Peyer's patch (tissue), 4 donors: Measurements from ENCODE around the gene TNS4. TPM values are rescaled to one million over a fixed set of nuclear protein-coding genes. Genes with fewer than 3 reads are reported as not detected.

Experiments used
- DNase-seq, 3 donors: peaks; one replicate each; pipeline ENCODE4 v3.0.0-alpha.2; 2017 to 2019
- H3K27ac ChIP-seq, 4 donors: fragments of 200-600 bp; sonication (generic); one replicate each; pipeline ENCODE4 v1.5.1; 2016 to 2019
- H3K27me3 ChIP-seq, 2 donors: fragments of 200-600 bp; sonication (generic); one replicate each; pipeline ENCODE4 v1.5.1; 2019
- H3K36me3 ChIP-seq, 3 donors: fragments of 200-600 bp; sonication (generic); one replicate each; pipeline ENCODE4 v1.5.1; 2016 to 2019
- H3K4me1 ChIP-seq, 4 donors: fragments of 200-600 bp; sonication (generic); one replicate each; pipeline ENCODE4 v1.5.1; 2016 to 2019
- H3K4me3 ChIP-seq, 4 donors: fragments of 200-600 bp; sonication (generic); 1 replicate in 3 of 4; 2 replicates in 1 of 4; pipeline ENCODE4 v1.5.1; 2016 to 2019; ENCODE audit warnings: mild to moderate bottlenecking in 1 of 4
- H3K9me3 ChIP-seq, 4 donors: fragments of 200-600 bp; sonication (generic); one replicate each; pipeline ENCODE4 v1.5.1; 2016 to 2019; ENCODE audit warnings: mild to moderate bottlenecking in 1 of 4
- POLR2A ChIP-seq, 2 donors: fragments of 450-650 bp; IDR thresholded peaks; one replicate each; pipeline ENCODE4 v1.5.1; 2017; ENCODE audit warnings: antibody characterized with exemption in 2 of 2, mild to moderate bottlenecking in 2 of 2, moderate library complexity in 2 of 2
- total RNA-seq, 4 donors: library from RNA; depleted of rRNA; stranded (reverse); fragments of >200 nt; gene quantifications; one replicate each; pipeline ENCODE4 v1.1.0, GENCODE V29; 2016
- TF ChIP-seq, protein P1 (sequence below), 6 experiments: fragments of 450-650 bp in 4 of 6; fragments of 200-600 bp in 2 of 6; sonication (generic) in 1 of 6; IDR thresholded peaks; one replicate each; pipeline ENCODE4 v1.5.1; 2017 to 2019; ENCODE audit warnings: antibody characterized with exemption in 6 of 6, mild to moderate bottlenecking in 3 of 6, moderate library complexity in 1 of 6

The TNS4 gene
- total RNA-seq, 4 donors from 2014 or later = 0.54 to 2.5 (median 1.7) TPM

DNA sequence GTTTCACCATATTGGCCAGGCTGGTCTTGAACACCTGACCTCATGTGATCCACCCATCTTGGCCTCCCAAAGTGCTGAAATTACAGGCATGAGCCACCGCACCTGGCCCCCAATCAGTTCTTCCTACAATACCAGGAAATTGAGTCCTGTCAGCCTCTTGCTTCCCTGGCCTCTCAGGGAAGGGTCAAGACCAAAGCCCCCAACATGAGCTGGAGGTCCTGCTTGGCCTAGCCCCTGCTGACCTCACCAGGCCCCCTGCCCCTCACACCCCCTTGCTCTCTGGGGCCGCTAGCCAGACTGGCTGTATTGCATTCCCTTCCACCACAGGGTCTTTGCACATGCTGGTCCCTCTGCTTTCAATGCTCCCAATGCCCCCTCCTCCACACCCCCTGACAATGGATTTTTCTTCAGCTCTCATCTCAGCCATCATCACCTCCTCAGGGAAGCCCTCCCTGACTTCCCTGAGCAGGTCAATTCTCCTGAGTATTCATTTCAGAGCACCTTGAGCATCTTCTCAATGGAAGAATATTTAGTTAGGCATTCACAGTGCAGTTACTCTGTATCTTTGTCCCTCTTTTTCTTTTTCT is 34.0 kb downstream of the TNS4 start:
- no peaks in the 10 kb centered on the region for H3K9me3 ChIP-seq
- DNase-seq = no peak
- no peaks in the 10 kb centered on the region for H3K36me3 ChIP-seq
- TF ChIP-seq, protein P1, sequence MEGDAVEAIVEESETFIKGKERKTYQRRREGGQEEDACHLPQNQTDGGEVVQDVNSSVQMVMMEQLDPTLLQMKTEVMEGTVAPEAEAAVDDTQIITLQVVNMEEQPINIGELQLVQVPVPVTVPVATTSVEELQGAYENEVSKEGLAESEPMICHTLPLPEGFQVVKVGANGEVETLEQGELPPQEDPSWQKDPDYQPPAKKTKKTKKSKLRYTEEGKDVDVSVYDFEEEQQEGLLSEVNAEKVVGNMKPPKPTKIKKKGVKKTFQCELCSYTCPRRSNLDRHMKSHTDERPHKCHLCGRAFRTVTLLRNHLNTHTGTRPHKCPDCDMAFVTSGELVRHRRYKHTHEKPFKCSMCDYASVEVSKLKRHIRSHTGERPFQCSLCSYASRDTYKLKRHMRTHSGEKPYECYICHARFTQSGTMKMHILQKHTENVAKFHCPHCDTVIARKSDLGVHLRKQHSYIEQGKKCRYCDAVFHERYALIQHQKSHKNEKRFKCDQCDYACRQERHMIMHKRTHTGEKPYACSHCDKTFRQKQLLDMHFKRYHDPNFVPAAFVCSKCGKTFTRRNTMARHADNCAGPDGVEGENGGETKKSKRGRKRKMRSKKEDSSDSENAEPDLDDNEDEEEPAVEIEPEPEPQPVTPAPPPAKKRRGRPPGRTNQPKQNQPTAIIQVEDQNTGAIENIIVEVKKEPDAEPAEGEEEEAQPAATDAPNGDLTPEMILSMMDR (IDR thresholded peaks at IDR 0.05) = no peak
- no peak for TF ChIP-seq POLR2A (IDR thresholded peaks at IDR 0.05)
- H3K4me1 ChIP-seq = peaks cover 0 to 11% (median 2%) of the 10 kb centered on the region in 4 donors
- no peak overlapping the region for H3K27ac ChIP-seq
- H3K4me3 ChIP-seq = no peak overlapping the region
- H3K27me3 ChIP-seq = no peaks in the 10 kb centered on the region

DNA sequence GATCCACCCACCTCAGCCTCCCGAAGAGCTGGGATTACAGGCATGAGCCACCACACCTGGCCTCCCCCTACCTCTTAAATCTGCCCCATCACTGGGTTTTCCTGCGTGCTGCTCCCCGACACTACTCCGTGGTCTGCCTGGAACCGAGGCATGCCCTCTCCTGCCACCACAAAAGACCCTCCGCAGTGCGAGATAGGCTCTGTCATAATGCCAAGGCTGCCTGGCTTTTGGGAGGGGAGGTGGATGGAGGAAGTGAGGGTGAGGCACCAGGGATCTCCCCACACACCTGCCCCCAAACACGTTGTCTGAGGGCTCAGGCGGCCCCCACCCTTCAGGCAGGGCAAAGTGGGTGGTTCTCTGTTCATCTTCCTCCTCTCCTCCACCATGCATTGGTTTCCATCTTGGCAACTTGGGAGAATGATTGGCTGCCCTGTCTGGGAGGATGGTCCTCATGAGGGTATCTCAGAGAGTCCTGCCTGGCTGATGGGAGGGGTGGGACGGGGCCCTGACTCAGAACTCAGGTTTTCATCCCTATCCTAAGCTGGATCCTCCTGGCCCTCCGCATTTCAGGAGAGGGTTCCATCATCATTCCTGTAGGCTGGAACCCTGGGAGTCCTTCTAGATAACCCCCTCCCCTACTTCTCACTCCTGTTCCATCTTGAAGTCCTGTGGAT is 35.0 kb downstream of the TNS4 start:
- no peaks in the 10 kb centered on the region for H3K27me3 ChIP-seq
- DNase-seq = no peak
- TF ChIP-seq POLR2A (IDR thresholded peaks at IDR 0.05) = no peak
- TF ChIP-seq, protein P1 (IDR thresholded peaks at IDR 0.05) = no peak

DNA sequence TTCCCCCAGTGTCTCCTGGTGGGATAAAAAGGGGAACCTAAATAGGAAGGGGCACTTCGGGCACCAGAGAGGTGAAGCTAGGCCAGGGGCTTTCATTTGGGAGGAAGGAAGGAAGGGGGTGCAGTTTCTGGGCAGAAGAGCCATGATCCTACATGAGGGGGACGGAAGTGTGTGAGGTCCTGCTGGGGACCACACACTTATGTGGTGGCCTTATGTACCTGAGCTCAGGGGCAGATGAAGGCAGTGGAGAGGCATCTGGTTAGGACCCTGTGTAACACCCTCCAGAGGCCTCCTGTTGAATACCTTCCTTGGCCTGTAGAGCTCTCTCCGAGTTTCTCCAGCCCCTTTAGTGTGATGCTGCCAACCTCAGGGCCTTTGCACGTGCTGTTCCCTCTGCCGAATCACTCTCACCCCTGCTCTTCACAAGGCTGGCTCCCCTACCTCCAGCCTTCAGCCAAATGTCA is 37.0 kb downstream of the TNS4 start:
- no peaks in the 10 kb centered on the region for H3K9me3 ChIP-seq
- H3K27ac ChIP-seq = no peak overlapping the region
- no peaks in the 10 kb centered on the region for H3K27me3 ChIP-seq
- no peak for DNase-seq
- H3K36me3 ChIP-seq = no peaks in the 10 kb centered on the region
- H3K4me3 ChIP-seq = no peak overlapping the region
- TF ChIP-seq, protein P1 (IDR thresholded peaks at IDR 0.05) = no peak
- no peak for TF ChIP-seq POLR2A (IDR thresholded peaks at IDR 0.05)
- peaks cover 0 to 25% (median 2%) of the 10 kb centered on the region in 4 donors for H3K4me1 ChIP-seq

More for the DNA sequence above, 35.0 kb downstream of the TNS4 start:
- no peak overlapping the region for H3K4me3 ChIP-seq
- no peak overlapping the region for H3K27ac ChIP-seq
- H3K36me3 ChIP-seq = no peaks in the 10 kb centered on the region
- peaks cover 0 to 16% (median 2%) of the 10 kb centered on the region in 4 donors for H3K4me1 ChIP-seq
- H3K9me3 ChIP-seq = no peaks in the 10 kb centered on the region

DNA sequence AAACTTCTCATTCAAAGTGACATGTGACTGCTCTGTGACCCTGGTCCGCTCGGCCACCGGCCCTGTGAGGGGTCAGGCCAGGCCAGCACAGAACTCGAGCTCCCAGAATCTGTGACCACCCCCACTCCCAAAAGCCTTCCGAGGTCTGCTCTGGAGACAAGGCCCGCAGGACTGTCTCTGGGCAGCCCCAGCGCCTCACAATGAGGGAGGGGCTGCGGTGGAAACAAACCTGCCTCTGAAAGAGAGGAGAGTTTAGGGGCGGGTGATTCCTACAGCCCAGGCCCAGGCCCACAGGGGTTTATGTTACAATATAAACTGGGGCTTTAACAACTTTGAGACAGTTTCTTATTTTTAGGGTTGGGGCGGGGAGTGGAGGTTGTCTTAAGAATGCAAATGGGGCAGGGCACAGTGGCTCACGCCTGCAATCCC is 38.3 kb downstream of the TNS4 start:
- Histone ChIP-seq H3K36me3 (no peaks in the 10 kb centered on the region), H3K27ac (peak overlapping the region in 1 of 4 donors; percentile 20), H3K4me3 (no peak overlapping the region), H3K4me1 (peaks cover 0 to 32% (median 2%) of the 10 kb centered on the region in 4 donors), H3K9me3 (no peaks in the 10 kb centered on the region), H3K27me3 (no peaks in the 10 kb centered on the region)
- DNase-seq = no peak
- TF ChIP-seq POLR2A (IDR thresholded peaks at IDR 0.05) = no peak
- TF ChIP-seq, protein P1 (IDR thresholded peaks at IDR 0.05) = no peak

DNA sequence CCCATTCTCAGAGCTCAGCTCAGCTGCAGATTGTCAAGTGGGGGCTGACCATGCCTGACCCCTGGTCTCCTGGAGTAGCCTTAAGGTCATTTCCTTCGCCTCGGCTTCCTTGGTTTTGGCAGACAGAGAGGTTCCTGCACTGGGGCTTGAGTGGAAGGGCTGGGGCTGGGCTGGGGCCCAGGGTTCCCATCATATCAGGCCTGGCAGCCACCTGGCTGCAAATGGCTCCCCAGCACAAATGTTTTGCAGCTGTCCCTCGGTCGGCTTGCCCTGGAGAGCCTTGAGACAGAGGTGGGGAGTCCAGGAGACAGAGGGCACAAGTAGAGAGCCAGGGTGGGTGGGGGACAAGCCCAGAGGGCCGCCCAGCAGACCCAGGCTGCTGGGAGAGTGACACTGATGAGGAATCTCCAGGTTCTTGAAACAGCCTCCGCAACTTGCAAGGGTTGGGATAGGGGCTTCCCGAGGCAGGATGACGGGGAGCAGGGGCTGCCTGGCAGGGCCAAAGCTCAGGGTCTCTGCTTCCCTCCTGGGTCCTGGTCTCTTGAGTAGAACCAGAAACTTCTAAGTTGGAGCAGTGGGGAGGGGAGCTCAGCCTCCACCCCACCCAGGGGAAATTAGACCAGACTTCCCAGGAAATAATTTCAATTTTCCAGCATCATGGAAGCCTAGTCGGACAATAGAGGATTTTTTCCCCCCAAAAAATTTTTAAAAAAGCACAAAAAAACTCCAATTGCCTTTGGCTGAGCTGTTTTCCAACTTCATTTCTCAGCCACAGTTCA is 38.9 kb downstream of the TNS4 start:
- H3K27me3 ChIP-seq = no peaks in the 10 kb centered on the region
- no peak for DNase-seq
- H3K4me1 ChIP-seq = peaks cover 0 to 38% (median 2%) of the 10 kb centered on the region in 4 donors
- no peak overlapping the region for H3K4me3 ChIP-seq
- H3K27ac ChIP-seq = peak overlapping the region in 3 of 4 donors; percentile 20 to 38 (median 25)
- peaks cover 0 to 4% (median 0%) of the 10 kb centered on the region in 3 donors for H3K36me3 ChIP-seq
- H3K9me3 ChIP-seq = no peaks in the 10 kb centered on the region
- TF ChIP-seq, protein P1 (IDR thresholded peaks at IDR 0.05) = no peak
- TF ChIP-seq POLR2A (IDR thresholded peaks at IDR 0.05) = no peak
